ENCODE measurements around the gene CD27. TPM values are rescaled to one million over a fixed set of nuclear protein-coding genes. Genes with fewer than 3 reads are reported as not detected.

CD27 gene
- total RNA-seq, 3 donors from 2014 or later, result 1.8 to 5.3 (median 3.9) TPM

- H3K4me3 ChIP-seq, result no peak overlapping the region
- no peaks in the 10 kb centered on the region for H3K36me3 ChIP-seq (ENCODE audit: low read depth)
- no peak for TF ChIP-seq CTCF (IDR thresholded peaks at IDR 0.05)
- no peaks in the 10 kb centered on the region for H3K4me1 ChIP-seq (ENCODE audit: low read depth)
- H3K9me3 ChIP-seq, result no peaks in the 10 kb centered on the region
- intact Hi-C loops (cut with DNase I, micrococcal nuclease), result no loop called here
- no peak for DNase-seq
- ATAC-seq, result no peak
These were observed 724 bp upstream of the CD27 start for GRCh38 chr12:6444031-6444430.

- no peaks in the 10 kb centered on the region for H3K36me3 ChIP-seq (ENCODE audit: low read depth)
- no peak for DNase-seq
- ATAC-seq, result no peak
- intact Hi-C loops (cut with DNase I, micrococcal nuclease), result no loop called here
- no peaks in the 10 kb centered on the region for H3K9me3 ChIP-seq
- peaks cover 23% of the 10 kb centered on the region for H3K4me1 ChIP-seq (ENCODE audit: low read depth)
- TF ChIP-seq CTCF (IDR thresholded peaks at IDR 0.05), result no peak
- H3K4me3 ChIP-seq, result no peak overlapping the region
These were observed 5.5 kb downstream of the CD27 start for GRCh38 chr12:6450091-6450868.

DNA sequence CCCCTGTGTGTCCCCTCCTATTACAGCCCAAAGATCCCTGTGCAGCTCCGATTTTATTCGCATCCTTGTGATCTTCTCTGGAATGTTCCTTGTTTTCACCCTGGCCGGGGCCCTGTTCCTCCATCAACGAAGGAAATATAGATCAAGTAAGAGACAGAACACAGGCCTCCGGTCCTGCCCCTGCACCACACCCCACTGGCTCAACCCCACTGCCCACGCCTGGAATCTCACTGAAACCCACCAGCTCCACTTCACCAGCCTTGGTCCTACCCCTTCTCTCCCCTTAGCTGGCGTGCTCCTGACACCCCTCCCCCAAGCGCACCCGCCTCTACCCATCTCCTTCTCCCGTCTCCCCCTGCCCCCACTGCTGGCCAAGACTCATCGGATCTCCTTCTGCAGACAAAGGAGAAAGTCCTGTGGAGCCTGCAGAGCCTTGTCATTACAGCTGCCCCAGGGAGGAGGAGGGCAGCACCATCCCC is 6.2 kb downstream of the CD27 start:
- no peaks in the 10 kb centered on the region for H3K9me3 ChIP-seq
- peak in 1 of 3 donors; percentile 61 for DNase-seq
- TF ChIP-seq CTCF (IDR thresholded peaks at IDR 0.05), result no peak
- peak overlapping the region; percentile 22 for H3K4me3 ChIP-seq
- peak; percentile 0 for ATAC-seq
- peaks cover 23% of the 10 kb centered on the region for H3K4me1 ChIP-seq (ENCODE audit: low read depth)
- intact Hi-C loops (cut with DNase I, micrococcal nuclease), result no loop called here
- no peaks in the 10 kb centered on the region for H3K36me3 ChIP-seq (ENCODE audit: low read depth)

DNA sequence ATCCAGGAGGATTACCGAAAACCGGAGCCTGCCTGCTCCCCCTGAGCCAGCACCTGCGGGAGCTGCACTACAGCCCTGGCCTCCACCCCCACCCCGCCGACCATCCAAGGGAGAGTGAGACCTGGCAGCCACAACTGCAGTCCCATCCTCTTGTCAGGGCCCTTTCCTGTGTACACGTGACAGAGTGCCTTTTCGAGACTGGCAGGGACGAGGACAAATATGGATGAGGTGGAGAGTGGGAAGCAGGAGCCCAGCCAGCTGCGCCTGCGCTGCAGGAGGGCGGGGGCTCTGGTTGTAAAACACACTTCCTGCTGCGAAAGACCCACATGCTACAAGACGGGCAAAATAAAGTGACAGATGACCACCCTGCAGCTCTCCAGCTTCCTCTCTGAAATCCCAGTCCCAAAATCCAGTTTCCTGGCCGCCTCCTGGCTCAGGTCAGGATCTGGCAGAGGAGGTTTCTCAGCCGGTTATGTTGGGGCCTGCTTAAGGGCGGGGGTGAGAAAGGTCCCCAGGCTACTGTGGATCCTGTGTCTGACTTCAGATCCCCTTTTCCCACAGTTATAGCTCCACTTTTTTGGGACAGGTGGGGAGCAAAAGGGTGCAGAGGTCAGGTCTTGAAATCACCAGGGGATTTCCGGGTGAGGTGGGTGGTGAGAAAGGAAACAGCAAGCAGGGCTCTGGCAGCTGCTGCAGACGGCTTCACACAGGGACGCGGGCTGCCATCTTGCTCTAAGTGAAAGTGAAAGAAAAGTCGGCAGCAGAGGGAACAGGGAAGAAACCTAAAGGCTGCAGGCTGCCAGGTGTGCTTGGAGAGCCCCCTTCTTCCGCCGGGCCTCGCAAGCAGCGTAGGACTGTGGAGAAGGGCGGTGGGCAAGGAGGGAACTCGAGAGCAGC is 6.8 kb downstream of the CD27 start, which contains the start of gene TAPBPL:
Gene TAPBPL, plus strand, starts transcription at position 695 of the 897 bp plus-strand sequence. CDS start 207 bp downstream, outside the sequence.
- DNase-seq (peak; percentile 89 to 91 (median 89)), ATAC-seq (peak; percentile 85)
- Histone ChIP-seq H3K4me1 (ENCODE audit: low read depth) (peaks cover 23% of the 10 kb centered on the region), H3K36me3 (ENCODE audit: low read depth) (no peaks in the 10 kb centered on the region), H3K9me3 (no peaks in the 10 kb centered on the region), H3K4me3 (peak within 1 kb of the TSS; percentile 22)
- TF ChIP-seq CTCF (IDR thresholded peaks at IDR 0.05), result no peak
- intact Hi-C loops (cut with DNase I, micrococcal nuclease), result no loop called here

GRCh38 chr12:6452245-6452943 is 7.6 kb downstream of the CD27 start:
- Histone ChIP-seq H3K36me3 (ENCODE audit: low read depth) (peaks cover 2% of the 10 kb centered on the region), H3K9me3 (no peaks in the 10 kb centered on the region), H3K4me1 (ENCODE audit: low read depth) (peaks cover 23% of the 10 kb centered on the region), H3K4me3 (peak overlapping the region; percentile 22)
- no peak for TF ChIP-seq CTCF (IDR thresholded peaks at IDR 0.05)
- DNase-seq (peak in 2 of 3 donors; percentile 72 to 81), ATAC-seq (peak; percentile 49)
- intact Hi-C loops (cut with DNase I, micrococcal nuclease), result no loop called here

Measured in mucosa of descending colon (tissue), 3 donors.